GM12878 (cell line): ENCODE data around the gene RCAN2. TPM values are rescaled to one million over a fixed set of nuclear protein-coding genes. Genes with fewer than 3 reads are reported as not detected.

Experiments used
- ATAC-seq: fragments of 200-7000 bp; cut with Tn5 transposase; 3 replicates; pipeline ENCODE4 v1.9.1; 2020; ENCODE audit warnings: mild to moderate bottlenecking, moderate library complexity
- BruUV-seq: library from RNA; stranded (reverse); fragments of 400-500 nt; replicated peaks from 2 replicates; lab custom pipeline; 2021; lab: Mats Ljungman, UMichigan
- CTCF ChIA-PET: fragments of 300-600 bp; sonication (Branson Sonifier 250); formaldehyde crosslinking; extraction: SDS; loops from one replicate; lab custom pipeline; 2021; ENCODE audit warnings: inconsistent platforms; lab: Yijun Ruan, JAX
- POLR2A ChIA-PET: fragments of 350-600 bp; formaldehyde crosslinking; extraction: SDS; loops from one replicate; lab custom pipeline; 2021; ENCODE audit warnings: inconsistent platforms; lab: Charles Lee
- RAD21 ChIA-PET: fragments of 300-600 bp; sonication (Branson Sonifier 250); formaldehyde crosslinking; loops from one replicate; lab custom pipeline; 2023; ENCODE audit warnings: antibody characterized with exemption; ENCODE audit not compliant: unreplicated experiment; lab: Charles Lee
- SMC1A ChIA-PET: fragments of 300-600 bp; sonication (Branson Sonifier 250); formaldehyde crosslinking; loops from one replicate; lab custom pipeline; 2023; ENCODE audit not compliant: unreplicated experiment, uncharacterized antibody; lab: Charles Lee
- DNase-seq: peaks from one replicate; pipeline ENCODE4 v3.0.0-alpha.2; 2011; ENCODE audit warnings: low read depth, low spot score
- FAIRE-seq: peaks from 3 replicates; lab custom pipeline; 2011; peaks lifted over from hg19 to GRCh38; lab: Jason Lieb, UNC
- H2AFZ ChIP-seq: 2 replicates; pipeline ENCODE4 v1.6.0; 2011; ENCODE audit warnings: low read depth, low read length, control low read depth; ENCODE audit not compliant: control insufficient read depth
- H3K27ac ChIP-seq: 2 replicates; pipeline ENCODE4 v1.5.1; 2011; ENCODE audit warnings: control low read depth; ENCODE audit not compliant: control insufficient read depth, insufficient read depth
- H3K27me3 ChIP-seq, 2 experiments: replicated peaks in 1 of 2; 2 replicates each; pipeline versions ENCODE4 v1.6.0 to v1.6.1; 2011; ENCODE audit warnings: low read length in 1 of 2; ENCODE audit not compliant: control insufficient read depth in 2 of 2, insufficient read depth in 2 of 2
- H3K36me3 ChIP-seq, 2 experiments: 2 replicates each; pipeline ENCODE4 v1.5.1; 2011; ENCODE audit warnings: low read length in 1 of 2; ENCODE audit not compliant: control insufficient read depth in 2 of 2, insufficient read depth in 2 of 2
- H3K4me1 ChIP-seq: 2 replicates; pipeline ENCODE4 v1.6.1; 2011; ENCODE audit warnings: mild to moderate bottlenecking, low read length, moderate library complexity, mixed read lengths; ENCODE audit not compliant: control insufficient read depth, insufficient read depth
- H3K4me2 ChIP-seq: 2 replicates; pipeline ENCODE4 v1.6.0; 2011; ENCODE audit warnings: control low read depth; ENCODE audit not compliant: control insufficient read depth, insufficient read depth
- H3K4me3 ChIP-seq: fragments of 200-600 bp; sonication (generic); 2 replicates; pipeline ENCODE4 v1.5.1; 2016
- H3K79me2 ChIP-seq: 2 replicates; pipeline ENCODE4 v1.6.0; 2011; ENCODE audit warnings: low read length; ENCODE audit not compliant: control insufficient read depth, insufficient read depth
- H3K9ac ChIP-seq: 2 replicates; pipeline ENCODE4 v1.8.0; 2011; ENCODE audit warnings: low read length, control low read depth, mixed read lengths; ENCODE audit not compliant: control insufficient read depth, insufficient read depth
- H3K9me3 ChIP-seq: replicated peaks from 3 replicates; pipeline ENCODE4 v1.5.1; 2011; ENCODE audit warnings: mild to moderate bottlenecking, low read length; ENCODE audit not compliant: control insufficient read depth, insufficient read depth
- H4K20me1 ChIP-seq: 2 replicates; pipeline ENCODE4 v1.6.0; 2011; ENCODE audit not compliant: control insufficient read depth, insufficient read depth
- GABPA ChIP-seq: IDR thresholded peaks from 2 replicates; pipeline ENCODE4 v1.6.1; 2014; ENCODE audit warnings: antibody characterized with exemption, low read depth, mild to moderate bottlenecking, inconsistent platforms
- HDAC2 ChIP-seq: fragments of 200-600 bp; sonication (generic); IDR thresholded peaks from 2 replicates; pipeline ENCODE4 v1.6.1; 2017
- HSF1 ChIP-seq: fragments of 150-350 bp; IDR thresholded peaks from 2 replicates; pipeline ENCODE4 v1.6.1; 2014; ENCODE audit warnings: mild to moderate bottlenecking, low read depth, low read length
- MTA3 ChIP-seq: IDR thresholded peaks from 2 replicates; pipeline ENCODE4 v1.6.1; 2012; ENCODE audit warnings: low read length, inconsistent platforms, borderline replicate concordance
- MXI1 ChIP-seq: fragments of 150-350 bp; IDR thresholded peaks from 2 replicates; pipeline ENCODE4 v1.6.1; 2011; ENCODE audit warnings: low read depth, mild to moderate bottlenecking, inconsistent platforms, low read length, improper control_type of control experiment
- NFYA ChIP-seq: IDR thresholded peaks from 2 replicates; pipeline ENCODE4 v1.6.1; 2011; ENCODE audit warnings: low read depth, mild to moderate bottlenecking, low read length, improper control_type of control experiment, borderline replicate concordance
- NR2F1 ChIP-seq: fragments of 450-650 bp; conservative IDR thresholded peaks from 2 replicates; pipeline ENCODE4 v1.6.1; 2017; ENCODE audit warnings: mild to moderate bottlenecking
- POU2F2 ChIP-seq: IDR thresholded peaks from 3 replicates; pipeline ENCODE4 v1.6.1; 2011; ENCODE audit warnings: low read depth, mild to moderate bottlenecking, low read length, borderline replicate concordance
- RCOR1 ChIP-seq: conservative IDR thresholded peaks from 2 replicates; pipeline ENCODE4 v1.6.1; 2012; ENCODE audit warnings: low read depth, low read length, improper control_type of control experiment
- RELA ChIP-seq: fragments of 450-650 bp; IDR thresholded peaks from 2 replicates; pipeline ENCODE4 v1.8.0; 2014; ENCODE audit warnings: borderline replicate concordance; ENCODE audit not compliant: partially characterized antibody
- STAT1 ChIP-seq: fragments of 450-650 bp; conservative IDR thresholded peaks from 2 replicates; pipeline ENCODE4 v1.6.1; 2014; ENCODE audit warnings: antibody characterized with exemption, mild to moderate bottlenecking
- TARDBP ChIP-seq: IDR thresholded peaks from 2 replicates; pipeline ENCODE4 v1.6.1; 2016; ENCODE audit warnings: borderline replicate concordance
- TCF12 ChIP-seq: IDR thresholded peaks from 2 replicates; pipeline ENCODE4 v1.6.1; 2011; ENCODE audit warnings: low read depth, mild to moderate bottlenecking, low read length
- ZBED1 ChIP-seq: IDR thresholded peaks from 2 replicates; pipeline ENCODE4 v1.6.1; 2016; ENCODE audit warnings: borderline replicate concordance
- ZBTB33 ChIP-seq: fragments of 450-650 bp; IDR thresholded peaks from 2 replicates; pipeline ENCODE4 v1.6.1; 2017; ENCODE audit warnings: mild to moderate bottlenecking
- ZBTB4 ChIP-seq: fragments of 450-650 bp; formaldehyde crosslinking; IDR thresholded peaks from 2 replicates; pipeline ENCODE4 v1.4.0; 2022; ENCODE audit warnings: mild to moderate bottlenecking, moderate library complexity
- ZNF217 ChIP-seq: fragments of 450-650 bp; IDR thresholded peaks from 2 replicates; pipeline ENCODE4 v1.6.1; 2017; ENCODE audit warnings: antibody characterized with exemption, mild to moderate bottlenecking
- WGBS: methylation state at CpG from one replicate; pipeline ENCODE4 v1.1.6; 2016; ENCODE audit warnings: low lambda C conversion rate; ENCODE audit not compliant: insufficient replicate concordance, insufficient coverage; ENCODE audit errors: missing lambda C conversion rate; 5-methylcytosine and 5-hydroxymethylcytosine counted together
- in situ Hi-C: fragments of 300-500 bp; cut with MboI; formaldehyde crosslinking; loops from 9 replicates; pipeline ENCODE4 v1.14.3; 2018; ENCODE audit warnings: mixed read lengths
- intact Hi-C: fragments of 100-400 bp; cut with micrococcal nuclease; formaldehyde crosslinking; loops from one replicate; pipeline ENCODE4 v1.14.2; 2022; ENCODE audit not compliant: unreplicated experiment
- polyA plus RNA-seq, 11 experiments: library from polyadenylated mRNA; depleted of rRNA in 4 of 11; unstranded in 6 of 11; stranded (reverse) in 5 of 11; fragments of >200 nt; fragmentation: Nextera tagmentation in 4 of 11; fragmentation: Illumina TruSeq in 1 of 11; extraction: Ambion mirVana in 4 of 11; extraction: Trizol in 1 of 11; gene quantifications; 1 replicate in 1 of 11; 2 replicates in 10 of 11; pipeline versions ENCODE4 v1.2.1 to v1.2.3, GENCODE V29; 2011 to 2016; ENCODE audit warnings: inconsistent platforms in 2 of 11, missing spikeins in 2 of 11, low read depth in 1 of 11
- total RNA-seq, 4 experiments: library from RNA; depleted of rRNA in 3 of 4; stranded (reverse); fragments of >200 nt in 3 of 4; fragmentation: Illumina TruSeq in 1 of 4; extraction: Trizol in 1 of 4; gene quantifications; 2 replicates each; pipeline versions ENCODE4 v1.2.1 to v1.2.3, GENCODE V29; 2013 to 2021

RCAN2 gene
- total and polyA plus RNA-seq, 10 of the 15 experiments (the other 5 are each of a cell fraction or from before 2014, with no cell fraction given) = 0.06 TPM; not detected in 9

GRCh38 chr6:46484081-46484820 lies 7.0 kb downstream of the RCAN2 start:
- RAD21 ChIA-PET = no interaction called here
- intact Hi-C loops (no loop called here), in situ Hi-C loops (no loop called here)
- H3K9me3 ChIP-seq = no peaks in the 10 kb centered on the region
- H2AFZ ChIP-seq = no peak overlapping the region
- H3K4me2 ChIP-seq = no peak overlapping the region
- CTCF ChIA-PET = no interaction called here
- no peak overlapping the region for H3K4me3 ChIP-seq
- H3K27me3 ChIP-seq = no peaks in the 10 kb centered on the region
- H4K20me1 ChIP-seq = no peaks in the 10 kb centered on the region
- 46% methylated on average over 6 of the region's 6 CpGs for WGBS
- no peak overlapping the region for H3K27ac ChIP-seq
- DNase-seq (no peak), FAIRE-seq (no peak), ATAC-seq (no peak)
- H3K79me2 ChIP-seq = no peaks in the 10 kb centered on the region
- SMC1A ChIA-PET = no interaction called here
- H3K36me3 ChIP-seq = no peaks in the 10 kb centered on the region
- no peak overlapping the region for H3K9ac ChIP-seq
- no peaks in the 10 kb centered on the region for H3K4me1 ChIP-seq
- POLR2A ChIA-PET = no interaction called here
- BruUV-seq = no TSS peak
- TF ChIP-seq MTA3 = no peak
- TF ChIP-seq TARDBP = no peak
- no peak for TF ChIP-seq STAT1
- no peak for TF ChIP-seq POU2F2
- no peak for TF ChIP-seq ZNF217
- TF ChIP-seq NFYA = no peak
- no peak for TF ChIP-seq ZBTB33
- TF ChIP-seq ZBED1 = no peak
- no peak for TF ChIP-seq GABPA
- no peak for TF ChIP-seq ZBTB4 (CRISPR knock-in tag)
- no peak for TF ChIP-seq NR2F1
- no peak for TF ChIP-seq RCOR1
- no peak for TF ChIP-seq RELA
- no peak for TF ChIP-seq MXI1
- TF ChIP-seq HSF1 = no peak
- TF ChIP-seq HDAC2 = no peak
- no peak for TF ChIP-seq TCF12
